HK-2 (cell line): ENCODE results near the gene CNPPD1.

ENCODE experiments used
- DNase-seq: peaks from one replicate; pipeline ENCODE4 v3.0.0-alpha.2; 2018; ENCODE audit not compliant: unreplicated experiment

The CNPPD1 gene

GRCh38 chr2:219160186-219161017, 16.3 kb downstream of the CNPPD1 start, which contains the start of gene NHEJ1:
Gene NHEJ1 (minus strand): TSS chr2:219160815. CDS start chr2:219158362, 2,453 bp downstream.
- peak; percentile 98 for DNase-seq

GRCh38 chr2:219159771-219160185, 16.9 kb downstream of the CNPPD1 start:
- no peak for DNase-seq

- no peak for DNase-seq
Observed at GRCh38 chr2:219158586-219158985, 18.1 kb downstream of the CNPPD1 start.

GRCh38 chr2:219158025-219158424, 18.7 kb downstream of the CNPPD1 start:
- DNase-seq: no peak

GRCh38 chr2:219157396-219157795, 19.3 kb downstream of the CNPPD1 start:
- DNase-seq: no peak

- DNase-seq: peak; percentile 31
Observed at GRCh38 chr2:219155054-219155644, 21.6 kb downstream of the CNPPD1 start.

GRCh38 chr2:219149667-219150066, 27.1 kb downstream of the CNPPD1 start:
- no peak for DNase-seq

- DNase-seq: peak; percentile 52
Observed at GRCh38 chr2:219142329-219142728, 34.4 kb downstream of the CNPPD1 start.

- no peak for DNase-seq
Observed at GRCh38 chr2:219140722-219141121, 36.0 kb downstream of the CNPPD1 start.

GRCh38 chr2:219133976-219134375, 42.7 kb downstream of the CNPPD1 start:
- DNase-seq: no peak

GRCh38 chr2:219131744-219132143, 45.0 kb downstream of the CNPPD1 start:
- no peak for DNase-seq

GRCh38 chr2:219131327-219131726, 45.4 kb downstream of the CNPPD1 start:
- DNase-seq: no peak

GRCh38 chr2:219129589-219129988, 47.1 kb downstream of the CNPPD1 start:
- DNase-seq: no peak

- DNase-seq: no peak
Observed at GRCh38 chr2:219128396-219128795, 48.3 kb downstream of the CNPPD1 start.

- no peak for DNase-seq
Observed at GRCh38 chr2:219127037-219127635, 49.6 kb downstream of the CNPPD1 start.

- no peak for DNase-seq
Observed at GRCh38 chr2:219126555-219126954, 50.2 kb downstream of the CNPPD1 start.

GRCh38 chr2:219125886-219126270, 50.8 kb downstream of the CNPPD1 start:
- DNase-seq: no peak

GRCh38 chr2:219125225-219125885, 51.4 kb downstream of the CNPPD1 start:
- DNase-seq: peak; percentile 89

- DNase-seq: no peak
Observed at GRCh38 chr2:219124381-219125110, 52.2 kb downstream of the CNPPD1 start.

- no peak for DNase-seq
Observed at GRCh38 chr2:219123356-219124135, 53.2 kb downstream of the CNPPD1 start.
